ENCODE data around the gene FRY.

FRY gene

GRCh38 chr13:32191452-32191998, 160.0 kb downstream of the FRY start:
- Histone ChIP-seq H3K36me3 (ENCODE audit: control insufficient read depth in 2 of 2, insufficient read depth in 2 of 2, low read length in 2 of 2) (no peaks in the 10 kb centered on the region), H3K27ac (ENCODE audit: low read length) (no peak overlapping the region), H3K4me1 (ENCODE audit: control insufficient read depth, insufficient read depth, low read length) (no peaks in the 10 kb centered on the region), H3K4me3 (ENCODE audit: low read length in 2 of 2) (no peak overlapping the region), H3K9me3 (ENCODE audit: control insufficient read depth in 2 of 2, low read length in 2 of 2) (no peaks in the 10 kb centered on the region), H3K27me3 (ENCODE audit: control insufficient read depth in 1 of 2, insufficient read depth in 2 of 2, low read length in 2 of 2) (no peaks in the 10 kb centered on the region), H3K9ac (ENCODE audit: low read length in 2 of 2) (no peak overlapping the region)

- H3K36me3 ChIP-seq (ENCODE audit: control insufficient read depth in 2 of 2, insufficient read depth in 2 of 2, low read length in 2 of 2): no peaks in the 10 kb centered on the region
- no peaks in the 10 kb centered on the region for H3K4me1 ChIP-seq (ENCODE audit: control insufficient read depth, insufficient read depth, low read length)
- H3K9ac ChIP-seq (ENCODE audit: low read length in 2 of 2): no peak overlapping the region
- H3K27me3 ChIP-seq (ENCODE audit: control insufficient read depth in 1 of 2, insufficient read depth in 2 of 2, low read length in 2 of 2): no peaks in the 10 kb centered on the region
- H3K9me3 ChIP-seq (ENCODE audit: control insufficient read depth in 2 of 2, low read length in 2 of 2): no peaks in the 10 kb centered on the region
- H3K27ac ChIP-seq (ENCODE audit: low read length): no peak overlapping the region
- H3K4me3 ChIP-seq (ENCODE audit: low read length in 2 of 2): no peak overlapping the region
Measured at GRCh38 chr13:32195713-32196112, 164.1 kb downstream of the FRY start.

DNA sequence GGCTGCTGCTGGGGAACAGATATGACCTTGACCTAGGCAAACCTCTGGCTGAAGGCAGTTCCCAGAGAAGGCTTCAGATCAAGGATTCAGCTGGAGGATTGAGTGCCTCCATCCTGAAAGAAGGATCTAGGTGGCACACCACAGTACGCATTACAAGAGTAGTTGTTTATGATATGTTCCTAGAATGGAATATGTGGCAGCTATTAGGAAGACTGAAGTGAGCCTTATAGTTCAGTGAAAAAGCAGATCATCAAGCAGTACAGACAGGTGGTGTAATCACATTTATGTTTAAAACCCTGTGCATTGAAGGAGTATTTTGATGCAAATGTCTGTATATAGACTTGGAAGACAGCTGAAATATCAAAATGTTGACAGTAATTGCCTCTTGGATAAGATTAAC, 167.6 kb downstream of the FRY start:
- no peak overlapping the region for H3K9ac ChIP-seq (ENCODE audit: low read length in 2 of 2)
- H3K27me3 ChIP-seq (ENCODE audit: control insufficient read depth in 1 of 2, insufficient read depth in 2 of 2, low read length in 2 of 2): no peaks in the 10 kb centered on the region
- no peaks in the 10 kb centered on the region for H3K4me1 ChIP-seq (ENCODE audit: control insufficient read depth, insufficient read depth, low read length)
- H3K27ac ChIP-seq (ENCODE audit: low read length): no peak overlapping the region
- H3K4me3 ChIP-seq (ENCODE audit: low read length in 2 of 2): no peak overlapping the region
- H3K9me3 ChIP-seq (ENCODE audit: control insufficient read depth in 2 of 2, low read length in 2 of 2): no peaks in the 10 kb centered on the region
- peaks cover 0 to 2% of the 10 kb centered on the region in 2 donors for H3K36me3 ChIP-seq (ENCODE audit: control insufficient read depth in 2 of 2, insufficient read depth in 2 of 2, low read length in 2 of 2)

- no peaks in the 10 kb centered on the region for H3K27me3 ChIP-seq (ENCODE audit: control insufficient read depth in 1 of 2, insufficient read depth in 2 of 2, low read length in 2 of 2)
- no peaks in the 10 kb centered on the region for H3K9me3 ChIP-seq (ENCODE audit: control insufficient read depth in 2 of 2, low read length in 2 of 2)
- no peak overlapping the region for H3K9ac ChIP-seq (ENCODE audit: low read length in 2 of 2)
- no peak overlapping the region for H3K27ac ChIP-seq (ENCODE audit: low read length)
- no peak overlapping the region for H3K4me3 ChIP-seq (ENCODE audit: low read length in 2 of 2)
- no peaks in the 10 kb centered on the region for H3K4me1 ChIP-seq (ENCODE audit: control insufficient read depth, insufficient read depth, low read length)
- peaks cover 0 to 2% of the 10 kb centered on the region in 2 donors for H3K36me3 ChIP-seq (ENCODE audit: control insufficient read depth in 2 of 2, insufficient read depth in 2 of 2, low read length in 2 of 2)
Measured at GRCh38 chr13:32200741-32201140, 169.2 kb downstream of the FRY start.

DNA sequence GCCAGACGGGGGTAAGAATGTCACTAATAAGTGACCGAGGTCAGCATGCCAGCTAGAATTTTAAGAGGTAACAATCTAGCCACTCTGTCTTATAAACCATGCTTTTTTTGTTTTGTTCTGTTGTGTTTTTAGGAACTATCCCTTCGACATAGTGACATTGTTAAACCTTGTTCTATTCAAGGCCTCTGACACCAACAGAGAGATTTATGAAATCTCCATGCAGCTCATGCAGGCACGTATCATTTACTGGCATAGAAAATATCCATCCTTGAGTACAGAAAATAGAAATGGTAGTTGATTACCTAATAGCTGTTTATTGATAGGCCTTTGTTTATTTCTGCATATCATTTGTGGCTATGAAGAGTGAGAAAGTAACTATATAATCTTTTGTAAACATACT, 170.2 kb downstream of the FRY start:
- Histone ChIP-seq H3K27me3 (ENCODE audit: control insufficient read depth in 1 of 2, insufficient read depth in 2 of 2, low read length in 2 of 2) (no peaks in the 10 kb centered on the region), H3K4me3 (ENCODE audit: low read length in 2 of 2) (no peak overlapping the region), H3K27ac (ENCODE audit: low read length) (no peak overlapping the region), H3K4me1 (ENCODE audit: control insufficient read depth, insufficient read depth, low read length) (no peaks in the 10 kb centered on the region), H3K9ac (ENCODE audit: low read length in 2 of 2) (no peak overlapping the region), H3K9me3 (ENCODE audit: control insufficient read depth in 2 of 2, low read length in 2 of 2) (no peaks in the 10 kb centered on the region), H3K36me3 (ENCODE audit: control insufficient read depth in 2 of 2, insufficient read depth in 2 of 2, low read length in 2 of 2) (peaks cover 0 to 2% of the 10 kb centered on the region in 2 donors)

DNA sequence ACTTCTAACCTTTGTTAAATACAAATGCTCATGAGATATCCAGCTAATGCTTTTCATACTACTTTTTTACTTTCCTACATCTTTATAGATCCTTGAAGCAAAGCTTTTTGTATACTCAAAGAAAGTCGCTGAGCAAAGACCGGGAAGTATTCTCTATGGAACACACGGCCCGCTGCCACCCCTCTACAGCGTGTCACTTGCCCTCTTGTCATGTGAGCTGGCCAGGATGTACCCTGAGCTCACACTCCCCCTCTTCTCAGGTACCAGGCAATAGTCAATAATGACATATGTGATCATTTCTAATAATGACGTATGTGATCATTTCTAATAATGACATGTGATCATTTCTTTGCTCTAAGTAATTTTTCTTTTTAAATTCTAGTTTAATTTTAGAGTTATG, 170.7 kb downstream of the FRY start:
- H3K36me3 ChIP-seq (ENCODE audit: control insufficient read depth in 2 of 2, insufficient read depth in 2 of 2, low read length in 2 of 2): peaks cover 0 to 2% of the 10 kb centered on the region in 2 donors

GRCh38 chr13:32203221-32203620, 171.6 kb downstream of the FRY start:
- H3K4me1 ChIP-seq (ENCODE audit: control insufficient read depth, insufficient read depth, low read length): no peaks in the 10 kb centered on the region
- no peaks in the 10 kb centered on the region for H3K9me3 ChIP-seq (ENCODE audit: control insufficient read depth in 2 of 2, low read length in 2 of 2)
- H3K27ac ChIP-seq (ENCODE audit: low read length): no peak overlapping the region
- H3K9ac ChIP-seq (ENCODE audit: low read length in 2 of 2): no peak overlapping the region
- no peak overlapping the region for H3K4me3 ChIP-seq (ENCODE audit: low read length in 2 of 2)
- H3K27me3 ChIP-seq (ENCODE audit: control insufficient read depth in 1 of 2, insufficient read depth in 2 of 2, low read length in 2 of 2): no peaks in the 10 kb centered on the region
- peaks cover 0 to 4% of the 10 kb centered on the region in 2 donors for H3K36me3 ChIP-seq (ENCODE audit: control insufficient read depth in 2 of 2, insufficient read depth in 2 of 2, low read length in 2 of 2)

More for the DNA sequence above, 170.7 kb downstream of the FRY start:
- H3K4me1 ChIP-seq (ENCODE audit: control insufficient read depth, insufficient read depth, low read length): no peaks in the 10 kb centered on the region
- no peaks in the 10 kb centered on the region for H3K9me3 ChIP-seq (ENCODE audit: control insufficient read depth in 2 of 2, low read length in 2 of 2)
- H3K27ac ChIP-seq (ENCODE audit: low read length): no peak overlapping the region
- no peak overlapping the region for H3K4me3 ChIP-seq (ENCODE audit: low read length in 2 of 2)
- no peaks in the 10 kb centered on the region for H3K27me3 ChIP-seq (ENCODE audit: control insufficient read depth in 1 of 2, insufficient read depth in 2 of 2, low read length in 2 of 2)
- no peak overlapping the region for H3K9ac ChIP-seq (ENCODE audit: low read length in 2 of 2)

DNA sequence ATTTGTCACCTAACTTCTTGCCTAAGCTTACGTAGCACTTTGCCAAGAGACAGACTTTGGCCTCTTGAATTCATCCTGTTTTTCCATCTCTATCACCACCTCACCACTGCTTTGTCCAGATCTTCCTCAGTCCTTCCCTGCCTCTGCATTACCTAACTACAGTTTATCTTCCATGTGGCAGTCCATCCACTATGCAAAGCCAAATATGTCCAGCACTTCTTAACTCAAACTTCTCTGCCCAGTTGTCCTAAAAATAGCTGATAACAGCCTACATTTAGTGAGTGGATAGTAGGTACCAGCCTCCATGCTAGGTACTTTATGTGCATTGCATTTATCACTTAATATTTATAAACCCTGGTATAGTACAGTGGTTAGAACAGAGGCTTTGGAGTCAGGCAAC, 172.2 kb downstream of the FRY start:
- H3K4me3 ChIP-seq (ENCODE audit: low read length in 2 of 2): no peak overlapping the region
- no peaks in the 10 kb centered on the region for H3K27me3 ChIP-seq (ENCODE audit: control insufficient read depth in 1 of 2, insufficient read depth in 2 of 2, low read length in 2 of 2)
- no peak overlapping the region for H3K9ac ChIP-seq (ENCODE audit: low read length in 2 of 2)
- no peaks in the 10 kb centered on the region for H3K4me1 ChIP-seq (ENCODE audit: control insufficient read depth, insufficient read depth, low read length)
- H3K27ac ChIP-seq (ENCODE audit: low read length): no peak overlapping the region
- H3K9me3 ChIP-seq (ENCODE audit: control insufficient read depth in 2 of 2, low read length in 2 of 2): no peaks in the 10 kb centered on the region
- peaks cover 0 to 9% of the 10 kb centered on the region in 2 donors for H3K36me3 ChIP-seq (ENCODE audit: control insufficient read depth in 2 of 2, insufficient read depth in 2 of 2, low read length in 2 of 2)

DNA sequence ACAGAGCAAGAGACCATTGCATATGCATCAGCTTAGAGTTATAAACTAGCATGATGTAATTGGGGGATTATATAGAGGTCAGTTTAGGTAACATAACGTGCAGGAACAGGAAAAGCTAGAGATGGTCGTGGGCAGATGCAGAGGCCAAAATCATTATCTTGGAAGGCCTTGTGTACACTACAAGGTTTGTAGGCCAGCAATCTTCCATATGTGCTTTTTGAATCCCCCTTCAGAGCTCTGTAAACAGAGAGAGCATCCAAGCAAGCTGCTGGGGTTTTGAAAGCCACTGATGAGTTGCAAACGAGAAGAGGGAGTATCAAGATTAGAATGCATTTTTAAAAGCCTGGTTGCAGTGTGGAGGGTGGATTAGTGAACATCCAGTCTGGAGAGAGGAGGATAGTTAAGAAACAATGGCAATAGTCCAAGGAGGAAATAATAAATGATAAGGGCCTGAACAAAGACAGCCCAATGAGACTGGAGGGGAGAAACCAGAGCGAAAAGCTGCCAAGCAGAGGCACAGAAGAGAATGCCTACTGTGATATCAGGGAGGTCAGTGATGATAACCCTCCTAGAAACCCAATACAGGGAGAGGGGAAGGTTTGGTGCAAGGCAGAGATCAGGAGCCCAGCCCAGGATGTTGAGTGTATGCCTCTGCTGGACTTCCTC, 174.0 kb downstream of the FRY start:
- Histone ChIP-seq H3K36me3 (ENCODE audit: control insufficient read depth in 2 of 2, insufficient read depth in 2 of 2, low read length in 2 of 2) (peaks cover 0 to 10% of the 10 kb centered on the region in 2 donors), H3K4me1 (ENCODE audit: control insufficient read depth, insufficient read depth, low read length) (no peaks in the 10 kb centered on the region), H3K4me3 (ENCODE audit: low read length in 2 of 2) (no peak overlapping the region), H3K27ac (ENCODE audit: low read length) (no peak overlapping the region), H3K9me3 (ENCODE audit: control insufficient read depth in 2 of 2, low read length in 2 of 2) (no peaks in the 10 kb centered on the region), H3K27me3 (ENCODE audit: control insufficient read depth in 1 of 2, insufficient read depth in 2 of 2, low read length in 2 of 2) (no peaks in the 10 kb centered on the region), H3K9ac (ENCODE audit: low read length in 2 of 2) (no peak overlapping the region)

GRCh38 chr13:32206097-32206740, 174.6 kb downstream of the FRY start:
- H3K9me3 ChIP-seq (ENCODE audit: control insufficient read depth in 2 of 2, low read length in 2 of 2): no peaks in the 10 kb centered on the region
- H3K4me3 ChIP-seq (ENCODE audit: low read length in 2 of 2): no peak overlapping the region
- H3K9ac ChIP-seq (ENCODE audit: low read length in 2 of 2): no peak overlapping the region
- H3K27ac ChIP-seq (ENCODE audit: low read length): no peak overlapping the region
- H3K27me3 ChIP-seq (ENCODE audit: control insufficient read depth in 1 of 2, insufficient read depth in 2 of 2, low read length in 2 of 2): no peaks in the 10 kb centered on the region
- H3K4me1 ChIP-seq (ENCODE audit: control insufficient read depth, insufficient read depth, low read length): no peaks in the 10 kb centered on the region
- H3K36me3 ChIP-seq (ENCODE audit: control insufficient read depth in 2 of 2, insufficient read depth in 2 of 2, low read length in 2 of 2): peaks cover 0 to 12% of the 10 kb centered on the region in 2 donors

DNA sequence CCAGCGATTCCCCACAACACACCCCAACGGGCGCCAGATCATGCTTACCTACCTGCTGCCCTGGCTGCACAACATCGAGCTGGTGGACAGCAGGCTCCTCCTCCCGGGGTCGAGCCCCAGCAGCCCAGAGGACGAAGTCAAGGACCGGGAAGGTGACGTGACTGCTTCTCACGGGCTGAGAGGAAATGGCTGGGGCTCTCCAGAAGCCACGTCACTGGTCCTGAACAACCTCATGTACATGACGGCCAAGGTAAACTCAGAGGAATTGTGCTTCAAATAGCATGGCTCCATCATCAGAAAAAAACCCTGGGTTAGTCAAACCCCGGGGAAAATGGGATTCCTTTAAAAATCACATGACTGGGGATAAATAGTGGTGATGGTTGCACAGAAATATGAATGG, 177.3 kb downstream of the FRY start:
- H3K4me1 ChIP-seq (ENCODE audit: control insufficient read depth, insufficient read depth, low read length): no peaks in the 10 kb centered on the region
- no peaks in the 10 kb centered on the region for H3K9me3 ChIP-seq (ENCODE audit: control insufficient read depth in 2 of 2, low read length in 2 of 2)
- no peak overlapping the region for H3K9ac ChIP-seq (ENCODE audit: low read length in 2 of 2)
- H3K36me3 ChIP-seq (ENCODE audit: control insufficient read depth in 2 of 2, insufficient read depth in 2 of 2, low read length in 2 of 2): peaks cover 0 to 10% of the 10 kb centered on the region in 2 donors
- H3K27me3 ChIP-seq (ENCODE audit: control insufficient read depth in 1 of 2, insufficient read depth in 2 of 2, low read length in 2 of 2): no peaks in the 10 kb centered on the region
- H3K27ac ChIP-seq (ENCODE audit: low read length): no peak overlapping the region
- no peak overlapping the region for H3K4me3 ChIP-seq (ENCODE audit: low read length in 2 of 2)

Data from stomach smooth muscle (tissue), 2 donors.